Uterus (tissue), 2 donors: ENCODE measurements around the gene DZIP3.

Source experiments
- POLR2A ChIP-seq, 2 donors: fragments of 450-650 bp; IDR thresholded peaks; one replicate each; pipeline ENCODE4 v1.6.1; 2016; ENCODE audit warnings: antibody characterized with exemption in 2 of 2, mild to moderate bottlenecking in 1 of 2, moderate library complexity in 1 of 2
- TF ChIP-seq, protein P1 (sequence below), 4 experiments: fragments of 200-600 bp in 2 of 4; fragments of 450-650 bp in 2 of 4; sonication (generic) in 2 of 4; IDR thresholded peaks; one replicate each; pipeline ENCODE4 v1.5.1; 2016 to 2019; ENCODE audit warnings: antibody characterized with exemption in 4 of 4, mild to moderate bottlenecking in 2 of 4, moderate library complexity in 1 of 4

DNA sequence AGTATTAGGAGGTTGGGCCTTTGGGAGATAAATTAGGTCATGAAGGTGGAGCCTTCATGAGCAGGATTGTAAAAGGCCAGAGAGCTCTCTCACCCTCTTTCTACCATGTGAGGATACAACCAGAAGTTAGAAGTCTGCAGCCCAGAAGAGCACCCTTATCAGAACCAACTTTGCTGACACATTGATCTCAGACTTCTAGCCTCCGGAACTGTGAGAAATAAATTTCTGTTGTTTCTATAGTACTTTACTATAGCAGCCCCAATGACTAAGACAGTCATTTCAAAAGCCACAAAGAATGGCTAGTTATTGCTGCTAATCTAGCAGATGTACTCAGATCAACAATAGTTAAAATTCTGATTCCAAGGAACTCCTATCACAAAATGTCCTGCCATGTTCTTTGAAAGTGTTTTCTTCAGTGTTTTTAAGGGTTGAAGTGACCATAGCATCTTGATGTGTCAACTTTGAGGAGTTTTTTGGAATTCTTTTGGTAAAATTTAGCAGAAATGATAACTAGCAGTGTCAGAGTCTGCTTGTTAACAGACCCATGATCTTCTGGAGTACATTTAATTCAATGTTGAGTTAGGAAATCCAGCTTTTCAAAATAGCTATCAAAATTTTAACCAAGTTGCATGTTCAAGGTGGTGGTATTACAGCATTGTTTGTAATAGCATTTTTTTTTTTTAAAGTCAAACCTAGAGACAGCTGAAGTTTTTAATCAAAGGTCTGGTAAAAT, 10.3 kb downstream of the DZIP3 start:
- no peak for TF ChIP-seq POLR2A (IDR thresholded peaks at IDR 0.05)
- TF ChIP-seq, protein P1, sequence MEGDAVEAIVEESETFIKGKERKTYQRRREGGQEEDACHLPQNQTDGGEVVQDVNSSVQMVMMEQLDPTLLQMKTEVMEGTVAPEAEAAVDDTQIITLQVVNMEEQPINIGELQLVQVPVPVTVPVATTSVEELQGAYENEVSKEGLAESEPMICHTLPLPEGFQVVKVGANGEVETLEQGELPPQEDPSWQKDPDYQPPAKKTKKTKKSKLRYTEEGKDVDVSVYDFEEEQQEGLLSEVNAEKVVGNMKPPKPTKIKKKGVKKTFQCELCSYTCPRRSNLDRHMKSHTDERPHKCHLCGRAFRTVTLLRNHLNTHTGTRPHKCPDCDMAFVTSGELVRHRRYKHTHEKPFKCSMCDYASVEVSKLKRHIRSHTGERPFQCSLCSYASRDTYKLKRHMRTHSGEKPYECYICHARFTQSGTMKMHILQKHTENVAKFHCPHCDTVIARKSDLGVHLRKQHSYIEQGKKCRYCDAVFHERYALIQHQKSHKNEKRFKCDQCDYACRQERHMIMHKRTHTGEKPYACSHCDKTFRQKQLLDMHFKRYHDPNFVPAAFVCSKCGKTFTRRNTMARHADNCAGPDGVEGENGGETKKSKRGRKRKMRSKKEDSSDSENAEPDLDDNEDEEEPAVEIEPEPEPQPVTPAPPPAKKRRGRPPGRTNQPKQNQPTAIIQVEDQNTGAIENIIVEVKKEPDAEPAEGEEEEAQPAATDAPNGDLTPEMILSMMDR (IDR thresholded peaks at IDR 0.05), result no peak
